GM12878 (cell line): ENCODE measurements around the gene KCNK5. TPM values are rescaled to one million over a fixed set of nuclear protein-coding genes. Genes with fewer than 3 reads are reported as not detected.

Experiments used
- ATAC-seq: fragments of 200-7000 bp; cut with Tn5 transposase; 3 replicates; pipeline ENCODE4 v1.9.1; 2020; ENCODE audit warnings: mild to moderate bottlenecking, moderate library complexity
- BruUV-seq: library from RNA; stranded (reverse); fragments of 400-500 nt; replicated peaks from 2 replicates; lab custom pipeline; 2021; lab: Mats Ljungman, UMichigan
- CTCF ChIA-PET: fragments of 300-600 bp; sonication (Branson Sonifier 250); formaldehyde crosslinking; extraction: SDS; loops from one replicate; lab custom pipeline; 2021; ENCODE audit warnings: inconsistent platforms; lab: Yijun Ruan, JAX
- POLR2A ChIA-PET: fragments of 350-600 bp; formaldehyde crosslinking; extraction: SDS; loops from one replicate; lab custom pipeline; 2021; ENCODE audit warnings: inconsistent platforms; lab: Charles Lee
- RAD21 ChIA-PET: fragments of 300-600 bp; sonication (Branson Sonifier 250); formaldehyde crosslinking; loops from one replicate; lab custom pipeline; 2023; ENCODE audit warnings: antibody characterized with exemption; ENCODE audit not compliant: unreplicated experiment; lab: Charles Lee
- SMC1A ChIA-PET: fragments of 300-600 bp; sonication (Branson Sonifier 250); formaldehyde crosslinking; loops from one replicate; lab custom pipeline; 2023; ENCODE audit not compliant: unreplicated experiment, uncharacterized antibody; lab: Charles Lee
- DNase-seq: peaks from one replicate; pipeline ENCODE4 v3.0.0-alpha.2; 2011; ENCODE audit warnings: low read depth, low spot score
- FAIRE-seq: peaks from 3 replicates; lab custom pipeline; 2011; peaks lifted over from hg19 to GRCh38; lab: Jason Lieb, UNC
- H2AFZ ChIP-seq: 2 replicates; pipeline ENCODE4 v1.6.0; 2011; ENCODE audit warnings: low read depth, low read length, control low read depth; ENCODE audit not compliant: control insufficient read depth
- H3K27ac ChIP-seq: 2 replicates; pipeline ENCODE4 v1.5.1; 2011; ENCODE audit warnings: control low read depth; ENCODE audit not compliant: control insufficient read depth, insufficient read depth
- H3K27me3 ChIP-seq, 2 experiments: replicated peaks in 1 of 2; 2 replicates each; pipeline versions ENCODE4 v1.6.0 to v1.6.1; 2011; ENCODE audit warnings: low read length in 1 of 2; ENCODE audit not compliant: control insufficient read depth in 2 of 2, insufficient read depth in 2 of 2
- H3K36me3 ChIP-seq, 2 experiments: 2 replicates each; pipeline ENCODE4 v1.5.1; 2011; ENCODE audit warnings: low read length in 1 of 2; ENCODE audit not compliant: control insufficient read depth in 2 of 2, insufficient read depth in 2 of 2
- H3K4me1 ChIP-seq: 2 replicates; pipeline ENCODE4 v1.6.1; 2011; ENCODE audit warnings: mild to moderate bottlenecking, low read length, moderate library complexity, mixed read lengths; ENCODE audit not compliant: control insufficient read depth, insufficient read depth
- H3K4me2 ChIP-seq: 2 replicates; pipeline ENCODE4 v1.6.0; 2011; ENCODE audit warnings: control low read depth; ENCODE audit not compliant: control insufficient read depth, insufficient read depth
- H3K4me3 ChIP-seq: fragments of 200-600 bp; sonication (generic); 2 replicates; pipeline ENCODE4 v1.5.1; 2016
- H3K79me2 ChIP-seq: 2 replicates; pipeline ENCODE4 v1.6.0; 2011; ENCODE audit warnings: low read length; ENCODE audit not compliant: control insufficient read depth, insufficient read depth
- H3K9ac ChIP-seq: 2 replicates; pipeline ENCODE4 v1.8.0; 2011; ENCODE audit warnings: low read length, control low read depth, mixed read lengths; ENCODE audit not compliant: control insufficient read depth, insufficient read depth
- H3K9me3 ChIP-seq: replicated peaks from 3 replicates; pipeline ENCODE4 v1.5.1; 2011; ENCODE audit warnings: mild to moderate bottlenecking, low read length; ENCODE audit not compliant: control insufficient read depth, insufficient read depth
- H4K20me1 ChIP-seq: 2 replicates; pipeline ENCODE4 v1.6.0; 2011; ENCODE audit not compliant: control insufficient read depth, insufficient read depth
- BRCA1 ChIP-seq: IDR thresholded peaks from 2 replicates; pipeline ENCODE4 v1.6.1; 2011; ENCODE audit warnings: low read depth, low read length, improper control_type of control experiment
- CREB1 ChIP-seq: IDR thresholded peaks from 2 replicates; pipeline ENCODE4 v1.6.1; 2012; ENCODE audit warnings: low read depth, mild to moderate bottlenecking, inconsistent platforms
- E2F4 ChIP-seq: IDR thresholded peaks from 2 replicates; pipeline ENCODE4 v1.6.1; 2012; ENCODE audit warnings: low read depth, low read length, improper control_type of control experiment
- ELK1 ChIP-seq: IDR thresholded peaks from 2 replicates; pipeline ENCODE4 v1.6.1; 2012; ENCODE audit warnings: low read depth, low read length, improper control_type of control experiment
- HDAC2 ChIP-seq: fragments of 200-600 bp; sonication (generic); IDR thresholded peaks from 2 replicates; pipeline ENCODE4 v1.6.1; 2017
- IRF4 ChIP-seq: IDR thresholded peaks from 2 replicates; pipeline ENCODE4 v1.6.1; 2011; ENCODE audit warnings: low read depth, low read length
- NFXL1 ChIP-seq: fragments of 450-650 bp; IDR thresholded peaks from 2 replicates; pipeline ENCODE4 v1.6.1; 2017; ENCODE audit warnings: antibody characterized with exemption, mild to moderate bottlenecking, borderline replicate concordance
- PML ChIP-seq: IDR thresholded peaks from 2 replicates; pipeline ENCODE4 v1.6.1; 2012; ENCODE audit warnings: low read length, inconsistent platforms
- RAD21 ChIP-seq: IDR thresholded peaks from 2 replicates; pipeline ENCODE4 v1.6.1; 2011; ENCODE audit warnings: mild to moderate bottlenecking, low read depth, low read length, moderate library complexity; ENCODE audit not compliant: insufficient read depth
- RUNX3 ChIP-seq: IDR thresholded peaks from 2 replicates; pipeline ENCODE4 v1.6.1; 2012; ENCODE audit warnings: low read length, inconsistent platforms
- ZNF592 ChIP-seq: fragments of 450-650 bp; IDR thresholded peaks from 2 replicates; pipeline ENCODE4 v1.6.1; 2017; ENCODE audit warnings: mild to moderate bottlenecking, moderate library complexity
- WGBS: methylation state at CpG from one replicate; pipeline ENCODE4 v1.1.6; 2016; ENCODE audit warnings: low lambda C conversion rate; ENCODE audit not compliant: insufficient replicate concordance, insufficient coverage; ENCODE audit errors: missing lambda C conversion rate; 5-methylcytosine and 5-hydroxymethylcytosine counted together
- in situ Hi-C: fragments of 300-500 bp; cut with MboI; formaldehyde crosslinking; loops from 9 replicates; pipeline ENCODE4 v1.14.3; 2018; ENCODE audit warnings: mixed read lengths
- intact Hi-C: fragments of 100-400 bp; cut with micrococcal nuclease; formaldehyde crosslinking; loops from one replicate; pipeline ENCODE4 v1.14.2; 2022; ENCODE audit not compliant: unreplicated experiment
- polyA plus RNA-seq, 11 experiments: library from polyadenylated mRNA; depleted of rRNA in 4 of 11; unstranded in 6 of 11; stranded (reverse) in 5 of 11; fragments of >200 nt; fragmentation: Nextera tagmentation in 4 of 11; fragmentation: Illumina TruSeq in 1 of 11; extraction: Ambion mirVana in 4 of 11; extraction: Trizol in 1 of 11; gene quantifications; 1 replicate in 1 of 11; 2 replicates in 10 of 11; pipeline versions ENCODE4 v1.2.1 to v1.2.3, GENCODE V29; 2011 to 2016; ENCODE audit warnings: inconsistent platforms in 2 of 11, missing spikeins in 2 of 11, low read depth in 1 of 11
- total RNA-seq, 4 experiments: library from RNA; depleted of rRNA in 3 of 4; stranded (reverse); fragments of >200 nt in 3 of 4; fragmentation: Illumina TruSeq in 1 of 4; extraction: Trizol in 1 of 4; gene quantifications; 2 replicates each; pipeline versions ENCODE4 v1.2.1 to v1.2.3, GENCODE V29; 2013 to 2021

KCNK5 gene
- total and polyA plus RNA-seq, 10 of the 15 experiments (the other 5 are each of a cell fraction or from before 2014, with no cell fraction given): 0.11 to 4.2 (median 2.1) TPM

GRCh38 chr6:39178235-39178634 lies 51.0 kb downstream of the KCNK5 start:
- no peak for TF ChIP-seq E2F4
- no peak overlapping the region for H3K4me2 ChIP-seq
- DNase-seq (no peak), ATAC-seq (no peak), FAIRE-seq (no peak)
- ChIA-PET CTCF (no interaction called here), RAD21 (no interaction called here), POLR2A (no interaction called here), SMC1A (no interaction called here)
- 75% methylated on average over 8 of the region's 8 CpGs for WGBS
- H3K79me2 ChIP-seq: no peaks in the 10 kb centered on the region
- no peak overlapping the region for H3K4me3 ChIP-seq
- H3K9me3 ChIP-seq: no peaks in the 10 kb centered on the region; the same call in none of the 3 replicates
- no peaks in the 10 kb centered on the region for H4K20me1 ChIP-seq
- no peaks in the 10 kb centered on the region for H3K36me3 ChIP-seq
- no TSS peak for BruUV-seq
- no peaks in the 10 kb centered on the region for H3K27me3 ChIP-seq
- no peak overlapping the region for H2AFZ ChIP-seq
- in situ Hi-C loops (no loop called here), intact Hi-C loops (no loop called here)
- no peak overlapping the region for H3K9ac ChIP-seq
- H3K4me1 ChIP-seq: no peaks in the 10 kb centered on the region
- no peak overlapping the region for H3K27ac ChIP-seq

- CTCF ChIA-PET: interaction anchor here (0.6 kb wide), 1 partner anchor 24 kb away, joined by 3 read pairs; no protein-coding TSS in a partner anchor
- Histone ChIP-seq H3K4me1 (no peaks in the 10 kb centered on the region), H3K79me2 (no peaks in the 10 kb centered on the region), H3K27me3 (no peaks in the 10 kb centered on the region), H3K9ac (no peak overlapping the region), H3K27ac (no peak overlapping the region), H3K4me2 (no peak overlapping the region), H4K20me1 (no peaks in the 10 kb centered on the region), H2AFZ (no peak overlapping the region), H3K4me3 (no peak overlapping the region), H3K36me3 (no peaks in the 10 kb centered on the region), H3K9me3 (no peaks in the 10 kb centered on the region; the same call in none of the 3 replicates)
- ATAC-seq: no peak
- WGBS: 0% methylated on average over 1 of the region's 1 CpG
- intact Hi-C loops: no loop called here
- SMC1A ChIA-PET: no interaction called here
- RAD21 ChIA-PET: no interaction called here
- BruUV-seq: no TSS peak
- DNase-seq: no peak
- POLR2A ChIA-PET: no interaction called here
- FAIRE-seq: no peak
- in situ Hi-C loops: no loop called here
- TF ChIP-seq NFXL1 (no peak), CREB1 (no peak), RUNX3 (no peak), HDAC2 (no peak), BRCA1 (no peak), RAD21 (no peak), PML (no peak), ZNF592 (no peak), IRF4 (no peak), ELK1 (no peak)
Observed at GRCh38 chr6:39177130-39177529, 52.1 kb downstream of the KCNK5 start.
